ENCODE results near the gene SPEF2.

SPEF2 gene

DNA sequence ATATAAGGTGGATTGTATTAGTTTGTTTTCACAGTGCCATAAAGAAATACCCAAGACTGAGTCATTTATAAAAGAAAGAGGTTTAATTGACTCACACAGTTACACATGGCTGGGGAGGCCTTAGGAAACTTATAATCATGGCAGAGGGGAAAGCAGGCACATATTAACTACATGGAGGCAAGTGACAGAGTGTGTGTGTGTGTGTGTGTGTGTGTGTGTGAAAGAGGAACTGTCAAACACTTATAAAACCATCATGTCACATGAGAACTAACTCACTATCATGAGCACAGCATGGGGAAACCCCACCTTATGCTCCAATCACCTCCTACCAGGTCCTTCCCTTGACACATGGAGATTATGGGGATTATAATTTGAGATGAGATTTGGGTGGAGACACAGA lies 118.6 kb downstream of the SPEF2 start:
- ATAC-seq: peak; percentile 93
- peak; percentile 8 for DNase-seq

DNA sequence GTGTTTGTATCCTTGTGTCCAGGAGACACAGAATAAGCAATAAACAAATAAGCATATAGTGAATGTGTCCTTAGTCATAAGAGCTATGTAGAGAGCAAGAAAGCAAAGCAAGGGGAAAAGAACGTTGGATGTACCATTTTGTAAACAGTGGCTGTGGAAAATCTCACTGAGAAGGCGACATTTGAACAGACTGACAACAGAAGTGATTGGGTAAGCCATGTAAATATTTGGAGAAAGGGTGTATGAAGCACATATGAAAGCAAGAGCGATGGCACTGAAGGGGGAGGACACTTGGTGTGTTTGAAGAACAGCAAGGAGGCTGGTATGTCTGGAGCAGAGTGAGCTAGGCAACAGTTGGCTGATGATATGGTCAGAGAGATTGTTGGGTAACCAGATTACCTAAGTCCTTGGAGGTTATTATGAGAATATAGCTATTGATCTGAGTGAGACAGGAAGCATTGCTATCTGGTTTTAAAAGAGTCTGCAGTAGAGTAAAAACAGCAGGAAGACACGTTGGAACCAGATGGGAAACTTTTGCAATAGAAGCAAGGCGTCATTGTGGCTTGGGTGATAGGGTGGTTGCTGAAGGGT lies 123.6 kb downstream of the SPEF2 start:
- ATAC-seq (no peak), DNase-seq (no peak)

DNA sequence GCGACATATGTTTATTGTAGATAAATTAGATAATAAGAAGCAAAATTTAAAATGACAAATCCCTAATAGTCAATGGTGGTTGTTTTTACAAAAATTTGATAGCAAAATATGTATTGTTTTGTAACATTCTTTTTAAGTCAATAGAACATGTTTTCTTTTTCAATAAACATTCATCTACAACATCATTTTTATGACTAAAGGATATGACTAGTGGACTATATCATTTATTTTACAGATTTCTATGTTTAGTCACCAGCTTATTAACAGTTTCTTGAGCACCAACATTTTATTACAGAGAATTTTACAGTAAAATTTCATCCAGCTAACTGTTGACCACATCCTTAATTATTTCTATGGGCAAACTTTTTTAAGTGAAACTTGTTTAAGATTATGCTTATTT lies 124.3 kb downstream of the SPEF2 start:
- no peak for ATAC-seq
- DNase-seq: no peak

DNA sequence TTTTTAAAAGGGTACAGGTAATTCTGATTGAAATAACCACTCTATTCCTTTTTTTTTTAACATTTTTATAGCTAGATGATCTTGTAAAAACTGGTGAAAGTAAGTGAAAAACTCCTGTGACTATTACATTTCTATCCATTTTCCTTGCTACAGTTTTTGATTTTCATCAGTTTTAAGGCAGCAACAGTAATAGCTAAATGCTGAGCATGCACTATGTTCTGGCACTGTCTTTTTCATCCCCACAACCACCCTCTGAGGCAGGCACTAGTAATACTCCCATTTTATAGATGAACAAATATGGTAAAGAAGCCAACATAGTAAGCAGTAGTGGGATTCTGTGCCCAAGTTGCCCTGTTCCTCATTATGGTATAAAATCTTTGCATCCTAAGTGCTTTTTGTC lies 126.0 kb downstream of the SPEF2 start:
- ATAC-seq (no peak), DNase-seq (no peak)

DNA sequence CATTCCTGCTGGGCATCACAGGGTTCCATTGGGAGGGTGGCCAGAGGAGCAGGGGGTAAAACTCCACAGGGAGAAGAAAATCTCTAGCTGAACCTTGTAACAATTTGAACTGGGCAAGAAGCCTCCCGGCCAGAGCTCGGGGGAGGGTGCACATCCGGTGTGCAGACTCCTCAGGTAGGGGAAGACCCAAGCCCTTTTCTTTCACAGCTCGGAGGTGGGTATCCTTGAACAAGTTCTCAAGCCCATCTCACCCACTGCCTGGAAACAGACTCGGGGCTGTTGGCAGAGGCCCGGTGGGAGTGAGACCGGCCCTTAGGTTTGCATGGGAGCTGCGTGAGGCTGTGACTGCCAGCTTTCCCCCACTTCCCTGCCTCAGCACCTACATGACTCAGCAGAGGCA lies 127.5 kb downstream of the SPEF2 start:
- ATAC-seq (no peak), DNase-seq (no peak)

DNA sequence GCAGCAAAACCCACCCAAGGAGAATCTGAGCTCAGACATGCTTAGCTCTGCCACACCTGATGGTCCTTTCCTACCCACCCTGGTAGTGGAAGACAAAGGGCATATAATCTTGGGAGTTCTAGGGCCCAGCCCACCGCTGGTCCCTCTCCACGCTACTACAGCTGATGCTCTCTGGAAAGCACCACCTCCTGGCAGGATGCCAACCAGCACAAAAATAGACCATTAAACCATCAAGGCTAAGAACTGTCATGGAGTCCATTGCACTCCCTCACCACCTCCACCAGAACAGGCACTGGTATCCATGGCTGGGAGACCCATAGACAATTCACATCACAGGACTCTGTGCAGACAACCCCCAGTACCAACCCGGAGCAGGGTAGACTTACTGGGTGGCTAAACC lies 128.0 kb downstream of the SPEF2 start:
- no peak for DNase-seq
- no peak for ATAC-seq

DNA sequence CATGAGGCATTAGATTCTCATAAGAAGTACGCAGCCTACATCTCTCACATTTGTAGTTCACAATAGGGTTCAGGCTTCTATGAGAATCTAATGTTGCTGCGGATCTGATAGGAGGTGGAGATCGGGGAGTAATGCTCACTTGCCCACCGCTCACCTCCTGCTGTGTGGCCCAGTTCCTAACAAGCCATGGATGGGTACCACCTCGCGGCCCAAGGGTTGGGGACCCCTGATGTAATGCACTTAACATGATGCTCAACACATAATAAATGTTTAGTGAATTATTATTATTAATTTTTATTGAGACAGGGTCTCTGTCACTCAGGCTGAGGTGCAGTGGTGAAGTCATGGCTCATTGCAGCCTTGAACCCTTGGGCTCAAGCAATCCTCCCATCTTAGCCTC lies 134.3 kb downstream of the SPEF2 start:
- DNase-seq (no peak), ATAC-seq (no peak)

DNA sequence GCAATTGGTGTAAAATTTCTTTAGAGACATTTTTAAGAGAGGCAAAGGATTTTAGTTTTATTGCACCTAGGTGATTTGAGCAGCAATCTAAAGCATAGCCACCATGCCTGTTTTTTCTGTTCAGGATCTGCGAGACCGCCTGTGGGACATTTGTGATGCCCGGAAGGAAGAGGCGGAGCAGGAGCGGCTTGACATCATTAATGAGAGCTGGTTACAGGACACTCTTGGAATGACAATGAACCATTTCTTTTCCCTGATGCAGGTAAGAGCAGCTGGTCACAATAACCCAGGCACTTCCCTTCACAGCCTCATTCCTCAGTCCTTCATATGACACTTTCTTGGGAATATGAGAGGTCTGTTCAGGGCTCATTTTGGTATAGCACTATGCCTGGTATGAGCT lies 135.8 kb downstream of the SPEF2 start:
- ATAC-seq: no peak
- no peak for DNase-seq

DNA sequence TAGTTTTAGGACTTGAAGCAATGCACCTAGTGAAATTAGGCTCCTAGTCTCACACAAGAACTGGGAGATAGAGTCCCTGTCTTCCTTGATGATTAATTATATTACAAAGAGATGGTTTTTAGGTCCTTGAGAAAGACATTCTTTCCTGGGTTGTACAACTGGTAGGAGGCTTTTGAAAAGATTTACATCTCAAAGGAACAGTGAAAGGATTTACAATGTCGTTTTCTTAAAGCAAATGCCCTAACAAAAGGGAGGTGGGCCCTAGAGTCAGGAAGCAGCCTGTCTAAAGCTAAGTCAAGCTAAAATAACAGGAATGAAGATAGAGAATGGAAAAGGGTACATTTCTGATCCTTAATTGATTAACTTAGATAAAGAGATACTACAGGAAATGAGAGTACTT lies 136.8 kb downstream of the SPEF2 start:
- DNase-seq (no peak), ATAC-seq (no peak)

DNA sequence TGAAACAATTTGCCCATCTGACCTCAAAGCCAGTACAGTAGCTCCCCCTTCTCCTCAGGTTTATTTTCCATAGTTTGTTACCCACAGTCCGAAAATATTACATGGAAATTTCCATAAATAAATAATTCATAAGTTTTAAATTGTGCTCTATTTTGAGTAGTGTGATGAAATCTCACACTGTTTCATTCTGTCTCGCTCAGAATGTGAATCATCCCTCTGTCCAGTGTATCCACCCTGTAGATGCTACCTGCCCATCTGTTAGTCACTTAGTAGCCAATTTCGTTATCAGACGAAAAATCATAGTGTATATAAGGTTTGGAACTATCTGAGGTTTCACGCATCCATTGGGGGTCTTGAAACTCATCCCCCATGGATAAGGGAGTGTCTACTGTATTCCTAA lies 138.3 kb downstream of the SPEF2 start:
- DNase-seq: no peak
- no peak for ATAC-seq

DNA sequence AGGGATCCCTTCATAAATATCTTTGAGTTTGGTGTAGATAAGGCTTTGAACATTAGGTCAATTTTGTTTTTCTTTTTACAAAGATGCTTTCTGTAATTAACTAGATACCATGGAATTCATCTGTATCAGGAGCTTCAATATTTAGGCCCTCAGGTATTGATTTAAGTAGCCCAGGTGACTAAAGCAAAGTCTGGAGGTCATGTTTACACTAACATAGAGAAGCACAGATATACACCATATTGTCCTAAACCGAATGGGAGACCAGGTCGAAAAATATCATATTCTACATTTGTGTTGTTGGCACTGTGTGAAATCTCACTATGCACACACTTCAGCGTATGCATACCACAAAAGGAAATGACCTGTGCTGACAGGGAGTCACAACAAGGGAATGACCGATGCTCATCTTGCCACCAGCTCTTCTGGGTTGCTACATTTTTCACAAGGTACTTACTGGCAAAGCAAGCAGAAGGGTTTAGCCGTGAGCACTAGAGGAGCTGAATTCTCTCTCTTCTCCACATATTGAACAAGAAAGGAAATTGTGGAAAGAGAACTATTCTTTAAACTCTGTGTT lies 140.6 kb downstream of the SPEF2 start:
- no peak for DNase-seq
- no peak for ATAC-seq

DNA sequence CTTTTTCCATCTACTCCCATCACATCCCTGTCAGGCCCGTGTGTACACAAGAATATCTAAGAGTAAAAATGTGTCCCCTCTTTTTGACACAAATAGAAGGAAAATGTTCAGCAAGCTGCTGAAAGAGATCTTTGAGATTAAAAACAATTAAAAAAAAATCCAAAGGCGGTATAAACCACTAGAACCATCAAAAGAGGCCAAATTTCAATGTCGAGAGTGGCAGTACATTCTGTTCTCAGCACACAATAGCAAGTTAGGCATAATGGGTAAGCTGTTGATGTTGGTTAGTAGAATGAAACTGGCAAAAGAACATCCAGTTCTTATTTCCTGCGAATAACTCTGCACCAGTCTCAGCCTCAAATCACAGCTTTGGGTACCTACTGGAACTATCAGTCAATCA lies 143.9 kb downstream of the SPEF2 start:
- no peak for ATAC-seq
- DNase-seq: no peak

DNA sequence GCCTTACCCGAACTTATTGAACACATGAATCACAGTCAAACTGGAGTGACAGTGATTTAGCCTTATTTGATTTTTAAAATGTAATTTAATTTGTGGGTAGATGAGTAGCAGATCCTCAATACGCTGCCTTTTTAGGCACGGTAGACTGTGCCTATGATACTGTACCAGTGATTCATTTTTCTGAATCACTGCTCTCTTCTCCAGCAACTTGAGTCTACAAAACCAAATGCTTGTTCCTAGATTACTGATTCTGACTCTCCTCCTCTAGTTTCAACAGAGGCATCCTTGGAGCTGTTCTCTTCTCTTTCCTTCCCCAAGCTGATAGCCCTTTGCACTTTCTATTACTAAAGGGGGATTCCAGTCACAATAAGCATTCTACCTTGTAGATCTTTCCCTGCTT lies 144.7 kb downstream of the SPEF2 start:
- no peak for DNase-seq

DNA sequence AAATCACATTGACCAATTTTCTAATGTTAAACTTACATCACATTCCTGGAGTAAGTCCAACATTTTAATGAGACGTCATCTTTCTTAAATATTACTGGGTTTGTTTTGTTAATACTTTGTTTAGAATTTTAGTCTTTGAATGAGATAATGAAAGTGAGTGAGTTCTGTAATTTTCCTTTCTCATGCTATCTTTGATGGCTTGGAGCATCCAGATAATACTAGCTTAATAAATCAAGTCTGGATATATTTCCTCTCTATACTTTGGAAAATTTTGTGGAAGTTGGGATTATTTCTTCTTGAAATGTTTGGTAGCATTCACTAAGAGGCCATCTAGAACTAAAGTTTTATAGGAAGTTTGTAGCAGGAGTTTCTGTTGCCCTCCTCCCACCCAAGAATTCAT lies 148.3 kb downstream of the SPEF2 start:
- no peak for DNase-seq
- no peak for ATAC-seq

More for the DNA sequence above, 144.7 kb downstream of the SPEF2 start:
- ATAC-seq: no peak

DNA sequence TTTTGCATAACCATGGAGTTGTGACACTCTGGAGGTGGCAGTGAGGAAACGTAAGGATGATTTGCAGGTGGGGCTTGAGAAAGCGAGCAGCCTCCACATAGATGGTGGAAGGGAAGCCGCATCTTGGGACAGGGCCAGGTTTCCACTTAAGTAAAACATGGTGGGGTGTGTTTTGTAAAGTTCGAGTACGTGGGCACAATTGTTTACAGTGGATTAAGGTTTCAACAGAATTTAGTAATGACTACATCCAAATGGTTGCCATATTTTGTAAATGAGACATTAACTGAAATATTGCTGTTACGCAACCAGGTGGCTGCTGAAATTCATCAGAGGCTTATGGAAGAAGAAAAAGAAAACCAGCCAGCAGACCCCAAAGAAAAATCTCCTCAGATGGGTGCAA lies 153.6 kb downstream of the SPEF2 start:
- DNase-seq (no peak), ATAC-seq (no peak)

DNA sequence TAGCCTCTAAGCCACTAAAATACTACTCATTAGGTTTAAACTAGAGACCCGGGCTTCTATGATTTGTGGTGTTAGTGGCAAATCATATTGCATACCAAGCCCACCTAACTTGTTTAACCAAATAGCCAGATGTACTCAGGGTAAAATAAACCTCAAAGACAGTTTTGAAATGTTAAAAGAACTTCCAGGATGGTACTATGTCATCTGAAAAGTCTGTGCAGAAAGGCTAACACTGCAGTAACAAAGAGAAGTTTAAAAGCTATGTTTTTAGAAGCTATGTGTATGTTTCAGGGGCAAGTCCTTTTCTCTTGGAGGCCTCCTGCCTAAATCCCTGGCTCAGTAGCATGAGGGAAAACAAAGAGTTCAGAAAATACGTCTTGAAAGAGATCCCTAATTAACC lies 154.2 kb downstream of the SPEF2 start:
- no peak for ATAC-seq
- DNase-seq: no peak

DNA sequence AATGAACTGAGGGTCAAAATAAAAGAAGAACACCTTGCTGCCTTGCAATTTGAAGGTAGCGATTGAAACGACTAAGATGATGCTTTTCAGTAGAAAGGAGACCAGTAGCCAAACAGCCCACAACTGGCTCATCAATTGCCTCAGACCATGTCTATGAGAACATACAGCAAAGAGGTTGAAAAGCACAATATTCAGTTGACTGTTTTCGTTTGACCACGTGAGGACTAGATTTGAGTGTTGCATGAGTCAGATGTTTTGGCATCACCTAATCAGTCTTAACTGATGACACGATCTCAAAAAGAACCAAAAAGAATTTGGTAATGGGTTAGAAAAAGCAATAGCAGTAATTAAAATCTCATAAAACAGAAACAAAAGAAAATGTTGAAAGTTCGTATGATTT lies 156.3 kb downstream of the SPEF2 start:
- peak; percentile 90 for ATAC-seq
- no peak for DNase-seq

DNA sequence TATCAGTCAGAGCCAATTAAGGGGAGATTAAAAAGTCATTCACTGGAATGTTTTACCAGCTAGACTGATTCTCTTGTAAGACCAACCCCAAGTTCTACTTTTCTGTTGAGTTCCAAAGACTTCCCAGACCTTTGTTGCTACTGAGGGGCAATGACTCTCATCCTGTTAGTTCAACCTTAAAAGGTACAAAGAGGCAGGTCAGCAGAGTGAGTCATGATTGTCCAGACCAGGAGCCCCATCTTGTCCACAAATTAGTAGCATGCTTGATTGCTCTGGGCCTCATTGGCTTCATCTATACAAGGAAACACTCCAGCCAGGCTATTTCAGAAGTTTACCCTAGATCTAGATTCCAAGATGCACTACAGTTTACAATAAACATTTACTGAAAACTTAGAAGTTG lies 159.1 kb downstream of the SPEF2 start:
- DNase-seq (no peak), ATAC-seq (no peak)

DNA sequence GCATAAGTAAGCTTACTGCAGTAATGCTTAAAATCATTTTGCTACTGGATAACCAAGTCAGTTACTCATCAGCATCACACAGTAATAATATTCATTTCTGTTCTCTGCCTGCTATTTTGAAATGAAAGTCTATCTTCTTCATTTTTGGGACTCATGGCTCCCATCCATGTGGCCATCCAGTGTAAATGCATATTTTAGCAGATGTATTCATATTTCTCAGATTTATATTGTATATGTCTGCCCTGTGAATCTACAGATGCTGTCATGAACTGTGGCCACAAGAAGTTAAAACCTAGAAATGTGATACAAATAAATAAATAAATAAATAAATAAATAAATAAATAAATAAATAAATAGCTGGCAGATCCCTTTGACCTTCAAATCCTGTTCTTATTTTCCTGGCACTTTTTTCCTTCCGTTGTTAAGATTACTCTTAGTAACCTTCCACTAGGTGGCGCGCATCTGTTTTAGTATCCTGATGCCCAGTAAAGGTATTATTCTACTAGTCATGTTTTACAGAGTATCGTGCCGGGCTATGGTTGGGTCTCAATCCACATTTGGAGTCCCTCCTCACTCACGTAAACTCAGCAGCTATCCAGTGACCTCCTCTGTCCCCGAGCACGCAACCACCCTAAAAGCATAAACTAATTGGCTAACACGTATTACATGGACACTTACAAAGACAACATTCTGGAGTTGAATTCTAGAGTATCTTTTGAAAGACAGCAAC lies 159.9 kb downstream of the SPEF2 start:
- peak; percentile 85 for DNase-seq
- peak; percentile 50 for ATAC-seq

DNA sequence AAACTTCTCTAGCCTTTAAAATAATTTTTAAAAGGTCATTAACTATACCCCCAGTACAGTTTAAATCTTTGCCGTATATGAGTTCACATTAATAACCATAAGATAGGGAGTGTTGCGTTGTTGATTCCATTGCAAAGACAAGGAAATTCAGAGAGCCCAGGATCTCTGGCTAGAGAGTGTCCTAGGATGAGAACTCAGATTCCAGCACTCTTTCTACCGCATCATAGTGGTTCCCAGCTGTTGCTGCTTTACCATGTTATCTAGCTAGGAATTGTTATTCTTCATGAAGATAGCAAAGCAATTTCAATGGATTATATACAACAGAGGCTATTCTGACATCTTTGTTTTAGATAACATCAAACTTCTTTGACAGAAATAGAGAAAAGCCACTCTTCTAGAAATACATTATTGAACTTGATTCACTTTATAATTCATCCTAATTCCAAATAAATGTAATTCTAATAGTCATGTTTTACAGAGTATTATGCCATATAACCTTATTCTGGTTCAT lies 160.7 kb downstream of the SPEF2 start:
- DNase-seq (no peak), ATAC-seq (no peak)

DNA sequence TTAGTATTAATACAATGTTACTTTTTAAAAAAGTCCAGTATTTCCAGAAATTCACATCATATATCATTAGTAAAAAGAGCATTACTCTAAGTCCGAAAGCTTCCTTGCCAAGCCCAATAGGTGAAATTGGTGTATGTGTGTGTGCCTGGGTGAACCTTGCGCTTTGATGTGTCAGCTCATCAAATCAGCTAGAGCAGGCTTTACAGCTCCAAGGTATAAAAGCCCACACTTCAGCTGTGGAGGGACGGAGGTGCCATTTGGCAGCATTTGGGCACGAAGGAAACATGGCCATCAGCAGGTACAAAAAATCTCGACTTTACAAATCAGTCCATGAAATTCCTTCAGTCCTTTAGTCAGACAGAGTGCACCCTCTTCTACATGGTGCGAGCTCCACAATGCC lies 162.6 kb downstream of the SPEF2 start:
- ATAC-seq (peak; percentile 73), DNase-seq (peak; percentile 58)

DNA sequence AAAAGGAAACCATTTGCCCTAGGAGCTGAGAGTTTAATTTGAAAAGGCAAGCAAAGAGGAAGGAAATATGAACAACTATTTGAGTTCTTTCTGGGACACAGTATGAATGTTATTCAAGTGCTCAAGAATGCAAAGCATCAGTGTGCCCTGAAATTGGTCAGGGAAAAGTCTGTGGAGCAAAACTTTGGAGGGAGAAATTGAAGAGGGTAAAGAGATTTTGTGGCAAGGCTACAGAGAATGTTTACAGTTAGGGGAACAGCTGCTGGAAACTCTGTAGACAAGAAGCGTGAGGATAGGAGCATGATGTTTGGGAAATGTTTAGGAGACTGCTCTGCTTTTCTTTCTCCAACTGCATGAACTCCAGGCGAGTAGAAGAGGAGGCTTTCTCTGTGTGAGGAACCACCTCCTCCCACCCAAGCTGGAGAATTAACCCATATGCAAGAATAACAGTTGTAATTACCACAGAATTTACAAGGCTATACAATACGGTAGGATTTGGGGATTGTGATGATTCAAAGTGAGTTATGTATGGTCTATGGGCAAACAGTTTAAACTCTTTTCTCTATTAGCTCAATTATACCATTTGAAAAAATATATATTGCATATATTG lies 163.6 kb downstream of the SPEF2 start:
- DNase-seq (no peak), ATAC-seq (no peak)

DNA sequence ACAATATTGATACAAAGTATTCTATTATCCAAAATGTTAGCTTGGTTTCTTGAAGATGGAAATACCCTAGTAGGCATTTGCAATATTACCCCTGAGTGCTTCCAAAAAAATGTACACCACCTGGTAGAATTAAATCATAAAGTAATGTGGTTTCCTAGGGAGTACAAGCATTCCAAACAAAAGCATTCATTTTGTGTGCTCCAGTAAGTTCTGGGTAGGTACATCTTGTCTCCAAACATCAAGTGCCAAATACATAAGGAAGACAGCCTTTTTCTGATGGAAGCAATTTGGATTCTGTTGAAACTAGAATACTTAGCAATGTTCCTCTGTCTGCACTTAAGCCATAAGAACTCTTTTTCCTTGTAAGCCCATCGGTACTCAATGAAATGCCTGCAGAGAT lies 165.9 kb downstream of the SPEF2 start:
- DNase-seq (no peak), ATAC-seq (no peak)
